ENCODE measurements around the gene PDE8A.

GRCh38 chr15:85047271-85047948 is 65.8 kb downstream of the PDE8A start:
- TF ChIP-seq CTCF (conservative IDR thresholded peaks at IDR 0.05; ENCODE audit: low read depth in 2 of 2): no peak
- no peak for TF ChIP-seq NANOG (IDR thresholded peaks at IDR 0.05; ENCODE audit: borderline replicate concordance)
- TF ChIP-seq POLR2AphosphoS5 (IDR thresholded peaks at IDR 0.05; ENCODE audit: low read depth): no peak
